Stimulated activated CD4-positive, alpha-beta T cell treated with anti-CD3 and anti-CD28 coated beads, TNF-alpha, amount 100 ng/mL, for 48 hours (primary cell): ENCODE results near the gene LGALS9.
"Not testable (repeated sequence)": the region's sequence is repeated elsewhere in the genome, so short reads cannot be mapped to it uniquely, and the experiment has no call there.

Source experiments
- DNase-seq, 3 donors: peaks; one replicate each; pipeline ENCODE4 v3.0.0-alpha.2; 2020; ENCODE audit warnings: low read depth in 3 of 3

The LGALS9 gene

DNA sequence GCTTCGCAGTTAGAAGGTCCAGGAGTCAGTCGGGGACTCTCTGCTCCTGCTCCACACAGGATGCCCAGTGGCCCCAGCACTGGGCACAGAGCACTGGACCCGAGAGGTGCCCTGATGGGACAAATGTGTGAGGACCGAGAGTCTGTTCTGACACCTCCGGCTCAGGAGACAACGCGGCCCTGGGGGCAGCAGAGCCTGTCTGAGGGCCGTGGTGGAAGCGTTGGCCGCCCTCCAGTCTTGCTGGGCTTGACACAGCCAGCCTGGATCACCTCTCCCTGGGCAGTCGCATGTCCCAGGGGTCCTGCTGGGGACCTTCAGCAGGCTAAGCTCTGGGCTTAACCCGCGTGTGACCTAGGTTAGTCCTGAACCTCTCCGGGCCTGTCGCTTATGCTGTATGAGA is 23.1 kb downstream of the LGALS9 start:
- no peak for DNase-seq

DNA sequence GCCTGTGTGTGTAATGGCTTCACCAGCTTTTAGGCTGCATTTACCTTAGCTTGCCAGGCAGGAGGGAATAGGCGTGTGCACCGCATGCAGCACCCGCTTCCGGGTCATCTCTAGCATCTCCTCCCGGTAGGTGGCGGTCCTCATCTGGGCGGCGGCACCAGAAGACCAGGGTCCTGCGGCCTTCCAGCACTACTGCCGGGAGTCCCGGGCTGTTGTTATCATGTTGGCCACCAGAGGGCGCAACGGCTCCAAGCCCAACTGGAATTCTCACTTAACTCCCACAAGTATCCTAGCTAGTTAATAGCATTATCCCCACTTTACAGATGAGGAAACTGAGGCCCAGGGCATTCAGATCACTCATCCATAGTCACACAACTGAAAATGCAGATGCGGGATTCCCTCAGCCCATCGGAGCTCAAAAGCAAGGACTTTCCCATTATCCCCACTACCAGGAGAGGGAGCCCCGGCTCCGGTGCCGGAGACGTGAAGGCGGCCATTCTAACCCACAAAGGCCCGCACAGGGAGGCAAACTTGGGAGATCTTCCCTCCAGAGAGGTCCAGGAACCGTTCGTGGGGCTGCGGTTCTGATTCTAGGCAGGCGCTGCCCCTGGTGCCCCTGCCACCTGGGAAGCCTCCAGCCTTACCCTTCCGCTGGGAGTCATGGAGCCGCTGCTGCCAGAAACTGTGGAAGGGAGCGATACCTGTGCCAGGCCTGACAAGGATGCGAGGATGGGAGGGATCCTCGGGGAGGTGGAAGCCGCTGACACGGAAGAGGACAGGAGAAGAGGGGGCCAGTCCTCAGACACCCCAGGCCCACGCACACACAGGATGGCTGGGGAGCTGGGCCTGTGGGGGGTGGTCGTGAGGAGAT is 23.9 kb downstream of the LGALS9 start:
- peak; percentile 59 to 71 (median 60) for DNase-seq

DNA sequence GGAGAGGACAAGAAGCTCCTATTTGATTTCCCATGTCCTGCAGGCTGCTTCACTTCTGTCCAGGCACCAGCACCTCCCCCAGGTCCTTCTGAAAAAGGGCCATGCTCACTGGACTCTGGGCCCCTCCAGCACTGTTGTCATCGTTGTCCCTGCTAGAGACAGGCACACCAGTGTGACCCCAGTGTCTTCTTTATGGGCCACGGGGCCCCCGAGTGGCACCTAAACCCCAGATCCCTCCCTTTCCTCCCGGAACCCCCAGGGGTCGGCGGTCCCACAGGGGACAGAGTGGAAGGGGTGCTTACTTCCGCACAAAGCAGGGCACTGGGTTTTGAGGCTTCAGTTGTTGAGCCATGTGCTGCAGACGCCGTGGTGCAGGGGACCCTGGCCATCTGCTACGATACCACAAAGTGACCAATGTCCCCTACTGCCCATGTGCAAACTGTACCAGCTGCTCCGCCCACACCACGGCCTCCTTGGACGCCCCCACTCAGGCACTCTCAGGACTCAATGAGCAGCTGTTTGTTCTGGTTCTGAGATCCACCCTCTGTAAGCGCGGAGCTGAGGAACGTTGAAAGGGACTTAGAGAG is 24.6 kb downstream of the LGALS9 start:
- not testable (repeated sequence) for DNase-seq

DNA sequence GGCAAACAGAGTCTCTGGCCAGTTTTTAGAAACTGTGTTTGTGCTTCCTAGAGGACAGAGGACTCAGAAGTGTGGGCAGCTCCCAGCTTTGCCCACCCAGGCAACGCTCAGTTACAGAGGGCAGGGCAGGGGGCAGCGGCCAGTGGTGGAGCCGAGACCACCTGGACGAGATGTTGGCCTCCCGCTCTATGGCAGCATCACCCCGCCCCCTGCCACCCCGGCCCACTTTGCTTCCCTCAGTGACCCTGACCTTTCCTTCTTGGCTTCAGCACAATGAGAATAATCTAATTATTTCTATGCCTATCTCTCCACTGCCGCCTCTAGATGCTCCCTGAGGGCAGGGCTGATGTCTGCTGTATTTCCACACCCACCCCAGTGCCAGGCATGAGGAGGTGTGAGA is 25.6 kb downstream of the LGALS9 start:
- not testable (repeated sequence) for DNase-seq

DNA sequence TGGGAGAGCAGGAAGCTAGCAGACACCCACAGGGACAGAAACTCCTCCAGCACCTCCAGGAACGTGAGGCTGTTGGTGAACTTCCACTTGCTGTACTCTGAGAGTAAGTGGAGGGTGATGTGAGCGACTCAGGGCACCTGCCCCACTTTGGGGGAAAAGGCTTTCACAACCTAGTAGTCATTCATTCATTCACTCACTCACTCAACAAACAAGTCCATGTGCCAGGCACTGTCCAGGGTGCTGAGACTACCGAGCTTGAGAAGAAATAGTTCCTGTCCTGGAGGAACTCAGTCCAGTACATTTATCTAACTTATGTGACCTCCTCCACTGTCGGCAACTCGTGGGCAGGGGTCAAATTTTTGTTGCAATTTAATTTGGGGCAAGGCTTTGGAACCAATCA is 26.6 kb downstream of the LGALS9 start:
- no peak for DNase-seq

DNA sequence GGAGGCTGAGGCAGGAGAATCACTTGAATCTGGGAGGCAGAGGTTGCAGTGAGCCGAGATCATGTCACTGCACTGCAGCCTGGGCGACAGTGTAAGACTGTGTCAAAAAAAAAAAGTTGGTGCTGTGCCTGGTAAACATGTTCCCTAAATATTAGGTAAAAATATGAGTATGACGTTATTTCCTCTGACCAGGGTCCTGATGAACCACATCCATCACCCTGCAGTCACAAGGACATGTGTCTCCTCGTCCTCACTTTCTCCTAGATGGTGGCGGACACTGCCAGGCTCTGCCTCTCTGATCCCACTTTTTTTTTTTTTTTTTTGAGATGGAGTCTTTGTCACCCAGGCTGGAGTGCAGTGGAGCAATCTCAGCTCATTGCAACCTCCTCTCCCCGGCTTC is 28.7 kb downstream of the LGALS9 start:
- DNase-seq, result no peak

DNA sequence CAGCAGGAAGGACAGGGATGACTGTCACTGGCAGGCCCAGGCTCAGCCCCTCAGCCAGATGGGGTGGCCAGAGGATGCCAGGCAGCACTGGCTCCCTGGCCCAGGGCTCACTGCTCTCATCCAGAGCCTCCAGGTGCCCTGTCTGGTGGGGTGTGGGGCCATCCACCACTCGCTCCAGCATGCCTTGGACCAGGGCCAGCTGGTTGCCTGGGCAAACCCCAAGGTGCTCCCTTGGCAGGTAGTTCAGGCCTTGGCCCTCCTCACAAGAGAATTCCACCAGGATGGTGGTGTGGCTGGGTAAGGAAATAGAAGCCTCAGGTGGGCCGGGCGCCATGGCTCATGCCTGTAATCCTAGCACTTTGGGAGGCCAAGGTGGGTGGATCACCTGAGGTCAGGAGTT is 29.4 kb downstream of the LGALS9 start:
- DNase-seq, result no peak

DNA sequence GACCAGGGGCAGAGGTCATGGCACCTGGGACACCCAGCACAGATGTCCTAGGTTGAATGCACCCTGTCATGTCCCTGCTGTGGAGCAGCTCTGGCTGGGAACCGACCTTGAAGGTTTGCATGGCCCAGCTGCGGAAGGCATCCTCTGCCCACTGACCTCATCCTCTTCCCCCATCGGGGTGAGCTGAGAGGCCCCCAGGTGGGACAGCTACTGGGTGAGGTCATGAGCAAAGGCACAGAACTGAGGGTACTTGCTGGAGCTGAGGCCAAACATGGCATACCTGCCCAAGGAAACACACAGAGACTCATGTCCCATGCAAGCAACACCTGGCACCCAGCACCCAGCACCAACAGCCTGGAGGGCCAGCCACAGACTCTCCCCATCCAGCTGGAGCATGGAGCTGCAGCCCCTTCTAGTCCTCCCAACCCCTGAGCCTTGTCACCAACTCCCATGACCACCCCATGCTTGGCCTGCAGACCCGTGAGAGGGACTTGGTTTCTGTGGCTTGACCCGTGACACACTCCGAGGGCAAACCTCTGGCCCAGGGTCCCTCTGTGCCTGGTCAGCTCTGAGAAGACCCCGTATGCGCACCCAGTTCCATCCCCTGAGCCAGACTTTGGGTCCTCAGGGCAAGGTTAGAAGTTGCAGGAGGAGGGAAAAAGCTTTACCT is 33.1 kb downstream of the LGALS9 start:
- DNase-seq, result no peak

DNA sequence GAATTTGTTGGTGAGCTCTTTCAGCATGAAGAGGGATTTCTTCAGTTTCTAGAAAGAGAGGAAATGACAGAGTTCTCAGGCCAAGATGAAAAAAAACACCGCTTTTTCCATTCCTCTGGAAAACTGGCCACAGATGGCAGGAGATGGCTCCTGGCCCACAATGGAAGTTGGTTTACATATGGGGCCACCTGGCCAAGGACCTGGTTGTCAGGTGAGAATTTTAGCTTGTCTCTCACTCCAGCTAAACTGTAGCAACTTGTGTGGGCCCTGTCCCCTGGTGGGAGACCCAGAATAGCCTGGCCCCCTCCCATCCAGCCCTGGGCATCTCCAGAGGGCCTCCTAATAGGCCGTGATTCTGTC is 33.6 kb downstream of the LGALS9 start:
- no peak for DNase-seq

DNA sequence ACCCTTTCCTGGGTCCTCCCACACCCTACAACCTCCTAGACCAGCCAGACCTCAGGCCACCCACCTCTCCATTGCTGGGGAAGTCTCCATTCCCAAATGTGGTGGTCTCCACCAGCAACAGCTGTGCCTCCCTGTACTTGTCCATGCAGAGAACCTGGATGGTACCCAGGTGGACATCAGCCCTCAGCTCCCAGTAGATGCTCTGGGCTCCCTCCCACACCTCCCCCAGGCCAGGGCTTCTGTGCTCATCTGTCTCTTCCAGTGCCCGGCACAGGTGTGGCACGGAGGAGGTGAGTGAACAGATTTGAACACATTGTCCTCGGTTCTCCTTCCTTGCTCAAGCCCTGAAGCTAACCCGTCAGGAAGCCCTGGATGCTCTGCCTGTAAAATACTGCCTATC is 34.6 kb downstream of the LGALS9 start:
- DNase-seq, result no peak

DNA sequence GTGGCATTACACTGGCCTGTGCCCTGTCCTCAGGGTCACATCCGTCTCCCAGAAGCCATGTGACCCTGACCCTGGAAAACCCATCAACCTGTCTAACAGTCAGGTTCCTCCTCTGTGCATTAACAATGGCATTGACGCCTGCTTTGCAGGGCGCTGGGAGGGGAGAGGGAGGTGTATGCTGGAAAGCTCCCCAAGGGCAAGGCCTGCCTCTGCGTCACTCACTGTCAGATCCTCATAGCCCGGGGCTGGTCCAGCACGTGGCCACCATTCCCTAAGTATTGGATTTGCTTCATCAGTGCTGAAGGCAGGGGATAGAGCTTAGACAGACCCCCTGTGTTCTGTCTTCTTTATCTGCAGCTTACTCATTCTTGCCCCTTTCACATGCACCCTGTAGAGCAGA is 35.3 kb downstream of the LGALS9 start:
- not testable (repeated sequence) for DNase-seq

DNA sequence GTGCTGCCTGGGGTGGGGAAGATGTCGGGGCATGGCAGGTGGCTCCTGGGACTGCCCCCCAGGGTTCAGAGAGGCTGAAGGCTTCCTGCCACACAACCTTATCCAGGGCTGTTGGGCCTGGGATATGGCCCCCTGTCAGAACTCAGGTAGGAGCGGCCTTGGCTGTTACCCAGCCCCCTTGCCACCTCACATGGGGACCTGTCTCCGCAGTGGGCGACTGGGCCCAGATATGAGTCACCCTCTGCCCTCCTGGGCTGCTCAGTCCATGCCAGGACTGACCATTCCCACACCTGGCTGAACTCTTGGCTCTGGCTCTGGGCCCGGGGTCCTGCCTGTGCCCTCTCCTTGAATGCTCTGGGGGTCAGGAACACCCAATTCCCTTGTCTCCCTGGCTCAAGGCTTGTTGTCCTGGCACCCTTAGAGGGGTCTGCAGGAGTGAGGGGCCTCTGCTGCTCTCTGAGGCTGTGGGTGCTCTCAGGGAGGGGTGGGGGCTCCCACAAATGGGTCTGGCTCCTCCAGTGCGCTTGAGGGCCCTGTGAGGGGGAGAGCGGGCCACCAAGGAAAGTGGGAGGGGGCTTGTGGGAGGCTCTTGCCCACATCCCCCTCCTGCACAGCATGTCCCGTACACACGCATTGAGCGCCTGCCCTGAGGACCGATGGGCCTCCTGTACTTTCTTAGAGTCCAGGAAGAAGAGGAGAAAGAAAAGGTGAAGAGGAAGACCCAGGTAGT is 36.0 kb downstream of the LGALS9 start:
- no peak for DNase-seq

DNA sequence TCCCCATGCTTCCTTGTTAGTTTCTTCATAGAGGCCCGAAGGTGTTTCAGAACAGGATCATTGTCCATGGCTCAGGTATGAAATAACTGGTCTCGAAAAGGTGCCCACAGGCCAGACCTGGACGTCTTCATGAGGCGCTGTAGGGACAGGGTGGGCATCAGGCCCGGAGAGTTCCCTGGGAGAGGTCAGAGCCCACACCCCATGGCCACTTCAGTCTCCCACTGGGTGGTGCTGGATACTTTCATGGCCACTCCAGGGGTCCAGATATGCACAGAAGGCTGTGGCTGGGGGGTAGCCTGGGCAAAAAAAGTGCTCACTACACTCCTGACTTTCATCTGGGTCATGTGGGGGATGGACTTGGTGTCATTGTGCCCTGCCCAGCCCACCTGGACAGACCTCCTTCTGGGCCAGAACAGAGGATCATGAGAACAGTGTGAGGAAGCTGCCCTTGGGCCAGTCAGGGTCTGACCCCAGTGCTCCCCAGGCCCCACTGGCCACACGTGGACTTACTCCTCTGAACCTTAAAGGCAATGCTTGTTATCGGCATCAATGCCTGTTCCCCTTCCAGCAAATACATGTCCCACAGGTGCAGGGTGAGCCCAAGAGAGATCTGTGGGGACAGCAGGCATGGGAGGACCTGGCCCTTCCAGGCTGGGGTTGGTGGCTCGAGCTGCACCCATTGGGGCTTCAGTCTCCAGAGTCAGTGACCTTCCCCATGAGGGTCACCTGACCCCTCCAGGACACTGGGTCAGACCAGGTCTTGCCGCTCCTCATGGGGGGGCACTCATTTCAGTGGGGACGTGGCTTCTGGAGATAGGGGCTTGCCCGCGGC is 36.9 kb downstream of the LGALS9 start:
- DNase-seq, result no peak

DNA sequence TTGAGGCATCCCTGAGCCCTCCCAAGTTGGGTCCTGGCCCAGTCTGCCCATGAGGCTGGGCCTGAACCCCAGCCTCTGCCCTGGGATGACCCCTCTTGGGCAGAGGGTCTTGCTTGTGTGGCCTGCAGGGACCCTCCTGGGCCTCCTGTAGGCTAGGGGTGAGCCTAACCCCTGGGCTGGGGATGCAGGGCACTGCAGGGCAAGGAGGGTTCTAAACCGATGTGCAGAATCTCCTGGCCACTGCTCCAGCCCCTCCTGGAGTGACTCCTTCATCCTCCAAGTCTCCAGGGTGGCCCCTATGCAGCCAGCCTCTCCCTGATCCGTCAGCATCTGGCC is 37.5 kb downstream of the LGALS9 start:
- DNase-seq, result no peak

DNA sequence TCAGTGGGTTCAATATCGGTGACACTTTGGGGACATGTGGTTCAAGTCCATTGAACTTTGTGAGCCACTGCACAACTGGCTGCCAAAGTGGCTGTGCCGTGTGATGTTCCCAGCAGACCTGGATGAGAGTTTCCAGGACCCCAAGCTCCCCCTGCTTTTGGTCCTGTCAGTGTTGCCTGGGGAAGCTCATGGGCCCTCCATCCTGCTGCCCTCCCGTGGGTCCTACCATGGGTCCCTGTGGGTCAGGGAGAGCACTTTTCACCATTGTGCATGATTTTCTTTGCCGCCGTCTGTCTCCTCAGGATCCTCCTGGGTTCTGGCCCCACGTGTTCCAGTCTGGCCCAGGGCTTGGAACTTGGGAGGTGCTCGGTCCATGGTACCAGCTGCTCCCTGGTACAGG is 38.1 kb downstream of the LGALS9 start:
- DNase-seq, result no peak

DNA sequence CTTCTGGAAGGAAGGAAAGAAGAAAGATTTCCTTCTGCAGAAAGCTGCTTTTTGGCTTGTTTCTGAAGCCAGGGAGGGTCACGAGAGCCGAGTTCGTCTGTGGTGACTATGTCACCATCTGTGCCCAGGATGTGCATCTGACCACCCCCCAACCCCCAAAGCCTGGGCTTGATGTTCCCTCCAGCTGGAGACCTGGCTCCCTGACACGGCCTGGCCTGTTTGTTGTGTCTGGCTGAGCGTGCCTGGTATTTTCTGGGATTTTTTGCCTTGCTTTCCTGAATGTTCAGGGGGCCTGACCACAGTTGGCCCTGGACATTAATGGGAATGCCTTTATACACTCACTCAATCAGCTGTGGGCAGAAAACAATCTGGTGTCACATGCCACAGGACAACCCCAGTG is 38.9 kb downstream of the LGALS9 start:
- DNase-seq, result no peak

DNA sequence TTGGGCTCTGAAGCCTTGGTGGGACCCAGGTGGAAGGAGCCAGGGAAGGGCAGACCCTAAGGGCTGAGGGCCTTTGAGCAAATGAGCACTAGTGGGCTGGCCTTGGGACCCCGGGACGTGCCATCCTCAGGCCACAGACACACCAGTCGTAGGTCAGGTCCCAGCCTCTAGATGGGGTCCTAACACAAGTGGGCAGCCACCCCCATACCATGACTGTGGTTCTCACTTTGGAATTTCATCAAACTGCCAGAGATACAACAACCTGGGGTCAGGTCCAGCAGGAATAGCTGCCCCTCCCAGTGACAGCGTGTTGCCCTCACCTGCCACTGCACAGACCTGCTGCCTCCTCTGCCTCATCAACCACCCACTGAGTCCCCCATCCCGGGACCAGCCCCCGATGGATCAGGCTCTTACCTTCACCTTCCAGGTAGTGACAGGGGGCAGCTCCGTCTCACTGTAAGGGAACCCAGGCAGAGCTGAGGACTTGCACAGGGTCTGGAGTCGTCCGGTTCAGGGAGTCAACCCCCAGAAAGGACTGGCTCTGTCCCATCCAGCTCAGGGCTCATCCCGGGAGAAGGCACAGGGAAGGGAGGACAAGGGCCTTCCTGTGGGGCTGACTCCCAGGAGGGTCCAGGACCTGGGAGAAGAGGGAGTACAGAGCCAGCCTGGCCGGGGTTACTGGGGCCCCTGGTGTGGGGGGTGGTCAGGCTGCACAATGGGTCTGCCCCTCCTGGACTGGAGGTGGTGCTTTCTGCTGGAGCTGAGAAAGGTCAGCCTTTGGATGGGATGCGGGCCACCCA is 40.0 kb downstream of the LGALS9 start:
- no peak for DNase-seq

DNA sequence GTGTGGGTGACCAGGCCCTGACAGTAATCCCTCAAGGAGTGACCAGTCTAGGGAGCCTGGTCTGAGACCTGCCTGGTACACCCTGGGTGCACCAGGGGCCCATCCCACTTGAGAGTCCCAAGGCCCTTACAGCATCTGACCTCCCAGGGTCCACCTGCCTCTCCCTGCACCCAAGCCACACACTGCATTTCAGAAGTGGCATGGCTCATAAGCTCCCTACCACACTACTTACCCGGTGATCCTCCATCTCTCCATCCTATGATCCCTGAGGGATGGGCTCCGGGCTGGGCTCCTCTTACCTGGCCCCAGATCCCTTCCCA is 40.6 kb downstream of the LGALS9 start:
- DNase-seq, result no peak

DNA sequence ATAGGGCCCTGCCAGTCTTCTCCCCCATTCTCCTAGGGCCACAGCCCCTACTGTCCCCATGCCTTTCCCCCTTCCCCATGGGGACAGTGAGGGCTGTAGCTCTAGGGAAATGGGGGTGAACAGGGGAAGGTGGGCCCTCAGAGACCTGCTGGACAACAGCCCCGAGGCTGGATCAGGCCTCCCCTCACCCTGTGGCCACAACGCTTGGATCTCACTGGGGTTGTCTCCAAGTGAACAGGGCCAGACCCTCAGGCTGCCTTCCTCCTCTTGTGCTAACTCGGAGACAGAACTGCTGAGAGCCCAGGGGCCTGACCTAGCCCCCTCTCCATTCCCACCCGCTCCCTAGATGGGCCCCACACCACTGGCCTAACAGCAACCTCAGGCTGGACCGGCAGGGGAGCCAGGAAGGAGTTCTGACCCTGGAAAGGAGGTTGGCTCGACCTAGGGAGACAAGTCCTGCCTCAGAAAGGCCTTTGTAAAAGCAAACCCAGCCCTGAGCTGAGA is 41.0 kb downstream of the LGALS9 start:
- DNase-seq, result not testable (repeated sequence)

DNA sequence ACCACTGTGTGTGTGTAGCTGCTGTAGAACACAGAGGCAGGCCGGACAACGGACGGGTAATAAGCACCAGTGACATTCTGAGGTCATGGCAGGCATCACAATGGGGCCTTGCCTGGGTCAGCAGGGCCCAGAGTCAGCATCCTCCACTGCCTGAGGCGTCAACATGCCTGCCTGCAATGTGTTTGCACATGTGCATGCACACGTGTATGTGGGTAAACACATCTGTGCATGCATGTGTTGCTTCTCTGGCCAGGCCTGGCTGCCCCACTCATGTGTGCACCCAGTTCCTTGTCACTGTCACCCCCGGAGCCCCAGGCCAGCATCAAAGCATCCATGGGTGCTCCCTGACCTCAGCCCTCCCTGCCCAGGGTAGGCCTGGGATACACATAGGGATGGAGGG is 43.3 kb downstream of the LGALS9 start:
- DNase-seq, result no peak

DNA sequence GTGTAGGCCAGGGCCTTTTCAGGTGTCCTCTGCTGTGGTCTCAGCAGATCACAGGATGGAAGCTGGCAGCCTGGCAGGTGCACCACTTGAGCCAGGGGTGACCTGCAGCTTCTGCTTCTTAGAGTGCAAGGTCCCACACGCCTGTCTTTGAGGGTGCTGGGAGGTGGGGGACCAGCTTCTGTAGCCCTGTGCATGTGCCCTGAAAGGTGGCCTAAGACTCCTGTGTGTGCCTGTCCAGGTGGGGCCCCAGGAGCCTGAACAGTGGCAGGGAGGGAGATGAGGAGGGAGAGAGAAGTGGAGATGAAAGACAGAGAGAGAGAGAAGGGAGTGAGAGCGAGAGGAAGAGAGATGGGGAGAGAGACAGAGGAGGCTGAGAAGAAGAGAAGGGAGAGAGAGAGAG is 46.2 kb downstream of the LGALS9 start:
- no peak for DNase-seq
